Type B pancreatic cell (in vitro differentiated cells): Measurements from ENCODE around the gene VEPH1. TPM values are rescaled to one million over a fixed set of nuclear protein-coding genes. Genes with fewer than 3 reads are reported as not detected.

ENCODE experiments used
- DNase-seq: peaks from one replicate; pipeline ENCODE4 v3.0.0; 2021; ENCODE audit warnings: mixed read lengths; ENCODE audit not compliant: unreplicated experiment; ENCODE audit errors: extremely low spot score
- H3K27ac Mint-ChIP-seq: 2 replicates; pipeline ENCODE4 v1.8.0; 2021; ENCODE audit warnings: mild to moderate bottlenecking, mixed read lengths
- H3K27me3 Mint-ChIP-seq: 2 replicates; pipeline ENCODE4 v1.8.0; 2021; ENCODE audit warnings: mixed read lengths
- H3K36me3 Mint-ChIP-seq: 2 replicates; pipeline ENCODE4 v1.8.0; 2021; ENCODE audit warnings: mixed read lengths
- H3K4me1 Mint-ChIP-seq: one replicate; pipeline ENCODE4 v1.8.0; 2021; ENCODE audit warnings: mixed read lengths; ENCODE audit not compliant: unreplicated experiment
- H3K4me3 Mint-ChIP-seq: 2 replicates; pipeline ENCODE4 v1.8.0; 2021; ENCODE audit warnings: mild to moderate bottlenecking, mixed read lengths
- H3K9me3 Mint-ChIP-seq: 2 replicates; pipeline ENCODE4 v1.8.0; 2021; ENCODE audit warnings: mixed read lengths
- CTCF ChIP-seq: fragments of 200-600 bp; sonication (generic); conservative IDR thresholded peaks from 2 replicates; pipeline ENCODE4 v1.5.0; 2021; ENCODE audit warnings: antibody characterized with exemption, mild to moderate bottlenecking
- total RNA-seq: library from RNA; stranded (reverse); gene quantifications from 2 replicates; pipeline ENCODE4 v1.2.1, GENCODE V29; 2021; ENCODE audit warnings: low replicate concordance

VEPH1 gene
- total RNA-seq, 1 donor from 2014 or later: 5.9 TPM

GRCh38 chr3:157542711-157543500 lies 39.7 kb upstream of the VEPH1 start:
- H3K27ac Mint-ChIP-seq: no peak overlapping the region
- peaks cover 17% of the 10 kb centered on the region for H3K27me3 Mint-ChIP-seq
- no peaks in the 10 kb centered on the region for H3K36me3 Mint-ChIP-seq
- H3K4me1 Mint-ChIP-seq: no peaks in the 10 kb centered on the region
- H3K4me3 Mint-ChIP-seq: peak overlapping the region; percentile 82
- H3K9me3 Mint-ChIP-seq: no peaks in the 10 kb centered on the region
- DNase-seq: peak; percentile 73
- peak; percentile 57 for TF ChIP-seq CTCF

GRCh38 chr3:157541506-157542236 lies 38.5 kb upstream of the VEPH1 start:
- Mint-ChIP-seq H3K27me3 (peaks cover 17% of the 10 kb centered on the region), H3K4me3 (peak overlapping the region; percentile 1), H3K27ac (no peak overlapping the region), H3K4me1 (no peaks in the 10 kb centered on the region), H3K9me3 (no peaks in the 10 kb centered on the region), H3K36me3 (no peaks in the 10 kb centered on the region)
- TF ChIP-seq CTCF: no peak
- DNase-seq: no peak

- Mint-ChIP-seq H3K27me3 (peaks cover 17% of the 10 kb centered on the region), H3K9me3 (no peaks in the 10 kb centered on the region), H3K4me1 (no peaks in the 10 kb centered on the region), H3K27ac (no peak overlapping the region), H3K36me3 (no peaks in the 10 kb centered on the region), H3K4me3 (no peak overlapping the region)
- no peak for TF ChIP-seq CTCF
- no peak for DNase-seq
Observed at GRCh38 chr3:157540656-157541055, 37.4 kb upstream of the VEPH1 start.

GRCh38 chr3:157535667-157536066 lies 32.5 kb upstream of the VEPH1 start:
- Mint-ChIP-seq H3K9me3 (no peaks in the 10 kb centered on the region), H3K36me3 (no peaks in the 10 kb centered on the region), H3K27me3 (peaks cover 6% of the 10 kb centered on the region), H3K4me1 (peaks cover 4% of the 10 kb centered on the region), H3K27ac (no peak overlapping the region), H3K4me3 (no peak overlapping the region)
- DNase-seq: no peak
- no peak for TF ChIP-seq CTCF

GRCh38 chr3:157534725-157535161 lies 31.5 kb upstream of the VEPH1 start:
- Mint-ChIP-seq H3K4me1 (peaks cover 4% of the 10 kb centered on the region), H3K36me3 (no peaks in the 10 kb centered on the region), H3K4me3 (no peak overlapping the region), H3K27ac (no peak overlapping the region), H3K9me3 (no peaks in the 10 kb centered on the region), H3K27me3 (no peaks in the 10 kb centered on the region)
- TF ChIP-seq CTCF: no peak
- DNase-seq: no peak
